Lung (tissue), 12 donors: Measurements from ENCODE around the gene CAPN5. TPM values are rescaled to one million over a fixed set of nuclear protein-coding genes. Genes with fewer than 3 reads are reported as not detected.

Source experiments
- ATAC-seq: fragments of 200-7000 bp; cut with Tn5 transposase; one replicate; pipeline ENCODE4 v1.9.1; 2020; ENCODE audit warnings: moderate number of reproducible peaks; ENCODE audit not compliant: insufficient read depth, low FRiP score
- DNase-seq, 3 donors: peaks; one replicate each; pipeline ENCODE4 v3.0.0-alpha.2; 2013 to 2017
- H3K27ac ChIP-seq, 2 donors: one replicate each; pipeline ENCODE4 v1.5.1; 2013; ENCODE audit warnings: mild to moderate bottlenecking in 2 of 2, moderate library complexity in 2 of 2, control low read depth in 1 of 2, inconsistent platforms in 1 of 2, low read depth in 1 of 2, low read length in 1 of 2
- H3K27me3 ChIP-seq, 3 donors: one replicate each; pipeline ENCODE4 v1.5.1; 2013; ENCODE audit warnings: low read length in 2 of 3; ENCODE audit not compliant: control insufficient read depth in 3 of 3, insufficient read depth in 3 of 3
- H3K36me3 ChIP-seq, 4 donors: one replicate each; pipeline ENCODE4 v1.5.1; 2013; ENCODE audit warnings: low read length in 4 of 4, mild to moderate bottlenecking in 1 of 4, moderate library complexity in 1 of 4; ENCODE audit not compliant: control insufficient read depth in 4 of 4, insufficient read depth in 4 of 4
- H3K4me1 ChIP-seq, 5 donors: one replicate each; pipeline ENCODE4 v1.5.1; 2013; ENCODE audit warnings: low read length in 5 of 5, mild to moderate bottlenecking in 2 of 5, moderate library complexity in 1 of 5; ENCODE audit not compliant: control insufficient read depth in 5 of 5, insufficient read depth in 5 of 5
- H3K4me3 ChIP-seq: one replicate; pipeline ENCODE4 v1.5.1; 2013; ENCODE audit warnings: mild to moderate bottlenecking, control low read depth, moderate library complexity
- H3K9ac ChIP-seq, 2 donors: one replicate each; pipeline ENCODE4 v1.5.1; 2013; ENCODE audit warnings: low read length in 2 of 2, control low read depth in 1 of 2; ENCODE audit not compliant: insufficient read depth in 1 of 2
- H3K9me3 ChIP-seq, 4 donors: one replicate each; pipeline ENCODE4 v1.5.1; 2013; ENCODE audit warnings: low read length in 3 of 4, mild to moderate bottlenecking in 1 of 4, moderate library complexity in 1 of 4; ENCODE audit not compliant: control insufficient read depth in 4 of 4, insufficient read depth in 3 of 4
- WGBS, 2 donors: extraction: QIAGEN DNeasy Blood & Tissue Kit; methylation state at CpG; one replicate each; pipeline ENCODE4 v1.1.7; 2013; 5-methylcytosine and 5-hydroxymethylcytosine counted together
- polyA plus RNA-seq, 2 donors: library from polyadenylated mRNA; stranded (reverse); fragments of 200-250 nt; gene quantifications; one replicate each; pipeline ENCODE4 v1.2.1, GENCODE V29; 2013
- total RNA-seq, 2 donors: library from RNA; depleted of rRNA in 1 of 2; stranded (reverse); fragments of >200 nt in 1 of 2; gene quantifications; one replicate each; pipeline ENCODE4 v1.2.1, GENCODE V29; 2014 to 2021
- TF ChIP-seq, protein P1 (sequence below): IDR thresholded peaks from 2 replicates; pipeline ENCODE4 v1.5.1; 2012; ENCODE audit warnings: mild to moderate bottlenecking; ENCODE audit errors: control extremely low read depth, extremely low read depth
- donor health status: control.
- donor health status: control.
- donor health status: Bipolar disorder and iron deficiency.
- donor health status: healthy.
- donor health status: DM: yes; HTN: yes; CAD: no.

The CAPN5 gene
- total and polyA plus RNA-seq, 4 donors, result 3.0 to 16.1 (median 9.4) TPM

DNA sequence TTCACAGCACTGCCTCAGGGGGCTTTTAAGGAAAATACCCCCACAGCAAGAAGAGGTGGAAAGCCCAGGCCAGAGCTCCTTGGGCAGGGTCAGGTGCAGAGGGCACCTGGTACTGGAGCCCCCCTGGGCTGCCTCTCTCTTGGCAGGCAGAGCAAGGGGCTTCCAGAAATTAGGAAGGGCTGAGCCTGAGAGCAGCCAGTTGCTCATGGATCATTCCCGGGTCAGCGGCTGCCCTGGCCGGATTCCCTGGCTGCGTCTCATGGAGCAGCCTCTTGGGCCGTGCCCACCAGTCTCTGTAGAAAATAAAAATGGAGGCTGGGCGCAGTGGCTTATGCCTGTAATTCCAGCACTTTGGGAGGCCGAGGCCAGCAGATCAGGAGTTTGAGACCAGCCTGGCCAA is 25.6 kb downstream of the CAPN5 start:
- Histone ChIP-seq H3K4me1 (peaks cover 0 to 16% (median 0%) of the 10 kb centered on the region in 5 donors), H3K9me3 (no peaks in the 10 kb centered on the region), H3K36me3 (peaks cover 0 to 5% (median 0%) of the 10 kb centered on the region in 4 donors), H3K27me3 (no peaks in the 10 kb centered on the region), H3K4me3 (no peak overlapping the region), H3K9ac (no peak overlapping the region), H3K27ac (no peak overlapping the region)
- ATAC-seq, result no peak
- TF ChIP-seq, protein P1, sequence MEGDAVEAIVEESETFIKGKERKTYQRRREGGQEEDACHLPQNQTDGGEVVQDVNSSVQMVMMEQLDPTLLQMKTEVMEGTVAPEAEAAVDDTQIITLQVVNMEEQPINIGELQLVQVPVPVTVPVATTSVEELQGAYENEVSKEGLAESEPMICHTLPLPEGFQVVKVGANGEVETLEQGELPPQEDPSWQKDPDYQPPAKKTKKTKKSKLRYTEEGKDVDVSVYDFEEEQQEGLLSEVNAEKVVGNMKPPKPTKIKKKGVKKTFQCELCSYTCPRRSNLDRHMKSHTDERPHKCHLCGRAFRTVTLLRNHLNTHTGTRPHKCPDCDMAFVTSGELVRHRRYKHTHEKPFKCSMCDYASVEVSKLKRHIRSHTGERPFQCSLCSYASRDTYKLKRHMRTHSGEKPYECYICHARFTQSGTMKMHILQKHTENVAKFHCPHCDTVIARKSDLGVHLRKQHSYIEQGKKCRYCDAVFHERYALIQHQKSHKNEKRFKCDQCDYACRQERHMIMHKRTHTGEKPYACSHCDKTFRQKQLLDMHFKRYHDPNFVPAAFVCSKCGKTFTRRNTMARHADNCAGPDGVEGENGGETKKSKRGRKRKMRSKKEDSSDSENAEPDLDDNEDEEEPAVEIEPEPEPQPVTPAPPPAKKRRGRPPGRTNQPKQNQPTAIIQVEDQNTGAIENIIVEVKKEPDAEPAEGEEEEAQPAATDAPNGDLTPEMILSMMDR, result no peak
- no peak for DNase-seq
- 75 to 81% methylated on average over 7 of the region's 7 CpGs for WGBS, 2 donors

DNA sequence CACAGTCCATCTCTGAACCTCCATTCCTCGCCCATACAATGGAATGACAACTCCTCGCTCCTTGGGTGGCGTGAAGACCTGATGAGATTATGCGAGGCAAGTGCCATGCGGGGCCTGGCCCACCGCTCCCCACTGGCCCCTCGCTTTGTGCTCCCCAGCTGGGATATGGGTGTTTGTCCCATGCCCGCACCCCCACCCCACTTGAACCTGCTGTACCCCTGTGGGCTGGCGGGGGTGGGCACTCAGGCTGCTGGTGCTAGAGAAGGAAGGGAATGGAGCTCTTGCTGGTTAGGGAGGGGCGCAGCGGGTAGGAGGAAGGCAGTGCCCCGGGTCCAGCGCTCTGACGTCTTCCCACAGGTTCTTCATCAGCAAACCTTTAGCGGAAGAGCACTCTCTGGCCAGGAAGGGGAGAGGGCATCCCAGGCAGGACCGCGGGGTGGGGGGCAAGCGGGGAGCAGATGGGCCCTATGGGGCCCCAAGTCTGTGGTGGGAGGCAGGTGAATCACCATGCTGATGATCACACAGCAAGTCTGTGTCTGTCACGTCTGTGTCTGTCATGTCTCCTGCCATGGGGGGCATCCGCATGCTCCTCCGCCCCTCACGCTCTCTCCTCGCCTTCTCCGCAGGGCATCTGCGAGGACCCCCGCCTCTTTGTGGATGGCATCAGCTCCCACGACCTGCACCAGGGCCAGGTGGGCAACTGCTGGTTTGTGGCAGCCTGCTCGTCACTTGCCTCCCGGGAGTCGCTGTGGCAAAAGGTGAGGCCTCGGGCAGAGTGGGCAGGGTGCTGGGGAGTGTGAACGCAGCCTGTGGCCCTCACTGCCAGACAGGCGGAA is 26.5 kb downstream of the CAPN5 start:
- H3K9ac ChIP-seq, result no peak overlapping the region
- 87 to 93% methylated on average over 32 to 33 of the region's 33 CpGs for WGBS, 2 donors
- no peaks in the 10 kb centered on the region for H3K27me3 ChIP-seq
- ATAC-seq, result no peak
- DNase-seq, result no peak
- H3K27ac ChIP-seq, result no peak overlapping the region
- no peaks in the 10 kb centered on the region for H3K9me3 ChIP-seq
- peaks cover 0 to 10% (median 0%) of the 10 kb centered on the region in 5 donors for H3K4me1 ChIP-seq
- TF ChIP-seq, protein P1, result no peak
- H3K36me3 ChIP-seq, result peaks cover 0 to 5% (median 0%) of the 10 kb centered on the region in 4 donors
- H3K4me3 ChIP-seq, result no peak overlapping the region

DNA sequence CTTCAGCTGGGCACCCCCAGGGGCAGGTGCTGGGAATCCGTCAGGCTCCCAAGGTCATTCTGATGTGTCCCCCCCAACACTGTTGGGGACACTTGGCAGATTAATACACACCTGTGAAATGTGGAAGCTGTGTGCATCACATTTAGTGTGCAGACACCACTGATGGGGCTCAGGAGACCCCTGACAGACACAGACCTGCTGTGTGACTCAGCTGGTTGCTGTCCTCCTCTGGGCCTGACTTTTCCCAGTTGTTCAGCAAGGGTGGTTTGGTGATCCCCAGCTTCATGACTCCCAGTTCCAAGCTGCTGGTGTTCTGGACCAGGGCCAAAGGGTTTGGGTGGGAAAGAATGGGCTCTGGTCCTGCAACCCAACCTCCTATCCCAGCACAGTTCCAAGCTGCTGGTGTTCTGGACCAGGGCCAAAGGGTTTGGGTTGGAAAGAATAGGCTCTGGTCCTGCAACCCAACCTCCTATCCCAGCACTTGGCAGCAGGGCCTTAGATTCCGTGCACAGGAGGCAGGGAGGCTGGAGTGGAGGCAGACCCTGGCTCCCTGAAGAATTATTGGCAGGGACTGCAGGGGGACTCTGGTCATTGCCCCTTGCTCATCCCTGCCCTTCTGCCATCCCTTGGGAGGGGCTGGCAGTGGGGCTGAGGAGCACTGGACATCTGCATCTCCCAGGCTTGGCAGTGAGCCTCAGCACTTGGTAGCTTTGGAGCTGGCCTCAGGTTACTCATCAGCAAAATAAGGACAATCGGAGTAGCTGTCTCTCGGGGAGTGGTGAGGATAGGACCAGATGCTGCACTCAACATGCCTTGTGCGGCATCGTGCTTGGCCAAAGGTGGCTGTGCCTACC is 27.4 kb downstream of the CAPN5 start:
- H3K4me3 ChIP-seq, result no peak overlapping the region
- TF ChIP-seq, protein P1, result no peak
- H3K9ac ChIP-seq, result no peak overlapping the region
- H3K9me3 ChIP-seq, result no peaks in the 10 kb centered on the region
- H3K27me3 ChIP-seq, result no peaks in the 10 kb centered on the region
- 91 to 94% methylated on average over 6 of the region's 6 CpGs for WGBS, 2 donors
- H3K36me3 ChIP-seq, result peaks cover 0 to 5% (median 0%) of the 10 kb centered on the region in 4 donors
- H3K27ac ChIP-seq, result no peak overlapping the region
- DNase-seq, result no peak
- peaks cover 0 to 1% (median 0%) of the 10 kb centered on the region in 5 donors for H3K4me1 ChIP-seq
- ATAC-seq, result no peak
